ENCODE results near the gene IRS1. TPM values are rescaled to one million over a fixed set of nuclear protein-coding genes. Genes with fewer than 3 reads are reported as not detected.

Gene IRS1
- total and polyA plus RNA-seq, 12 donors, result 2.2 to 20.2 (median 14.5) TPM

DNA sequence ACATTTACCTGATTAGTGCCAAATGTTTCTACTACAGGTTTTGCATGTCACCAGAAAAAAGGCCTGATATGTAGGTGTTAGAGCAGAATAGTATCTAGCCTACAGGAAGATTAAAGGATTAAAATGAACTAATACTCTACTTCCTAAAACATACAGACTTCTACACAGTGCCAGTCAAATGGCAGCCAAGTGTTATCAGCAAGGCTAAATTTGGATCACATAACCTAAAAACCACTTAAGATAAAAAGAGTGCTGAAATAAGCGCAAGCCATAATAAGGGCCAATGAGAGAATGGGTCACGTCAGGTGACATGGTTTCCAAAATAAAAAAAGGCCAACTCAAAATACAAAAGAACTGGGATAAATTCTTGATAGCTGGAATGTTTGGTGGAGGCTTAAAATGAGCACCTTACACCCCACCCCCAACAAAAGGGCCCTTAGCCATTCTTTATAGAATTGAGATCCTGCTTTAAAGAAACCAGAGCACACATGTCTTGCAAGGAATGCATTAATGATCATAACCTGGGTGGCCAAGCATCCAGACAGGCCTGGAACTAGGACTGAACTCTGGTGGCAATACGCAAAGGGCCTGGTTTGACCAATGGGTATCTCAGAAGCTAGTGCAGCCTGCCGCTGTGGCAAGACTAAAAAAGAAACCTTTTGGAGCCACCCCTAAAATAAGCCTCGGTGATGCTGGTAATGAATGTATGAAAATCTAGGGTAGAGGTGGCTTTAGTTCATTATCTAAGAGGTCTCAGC, 32.4 kb downstream of the IRS1 start:
- peak overlapping the region; percentile 37 to 87 (median 74) for H3K27ac ChIP-seq
- TF ChIP-seq, protein P1, sequence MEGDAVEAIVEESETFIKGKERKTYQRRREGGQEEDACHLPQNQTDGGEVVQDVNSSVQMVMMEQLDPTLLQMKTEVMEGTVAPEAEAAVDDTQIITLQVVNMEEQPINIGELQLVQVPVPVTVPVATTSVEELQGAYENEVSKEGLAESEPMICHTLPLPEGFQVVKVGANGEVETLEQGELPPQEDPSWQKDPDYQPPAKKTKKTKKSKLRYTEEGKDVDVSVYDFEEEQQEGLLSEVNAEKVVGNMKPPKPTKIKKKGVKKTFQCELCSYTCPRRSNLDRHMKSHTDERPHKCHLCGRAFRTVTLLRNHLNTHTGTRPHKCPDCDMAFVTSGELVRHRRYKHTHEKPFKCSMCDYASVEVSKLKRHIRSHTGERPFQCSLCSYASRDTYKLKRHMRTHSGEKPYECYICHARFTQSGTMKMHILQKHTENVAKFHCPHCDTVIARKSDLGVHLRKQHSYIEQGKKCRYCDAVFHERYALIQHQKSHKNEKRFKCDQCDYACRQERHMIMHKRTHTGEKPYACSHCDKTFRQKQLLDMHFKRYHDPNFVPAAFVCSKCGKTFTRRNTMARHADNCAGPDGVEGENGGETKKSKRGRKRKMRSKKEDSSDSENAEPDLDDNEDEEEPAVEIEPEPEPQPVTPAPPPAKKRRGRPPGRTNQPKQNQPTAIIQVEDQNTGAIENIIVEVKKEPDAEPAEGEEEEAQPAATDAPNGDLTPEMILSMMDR (IDR thresholded peaks at IDR 0.05), result no peak
- peaks cover 0 to 80% (median 36%) of the 10 kb centered on the region in 9 donors for H3K4me1 ChIP-seq
- H3K27me3 ChIP-seq, result no peaks in the 10 kb centered on the region
- no peak overlapping the region for H3K4me3 ChIP-seq
- peak in 1 of 2 donors; percentile 38 for DNase-seq
- WGBS, 2 donors, result 44 to 61% methylated on average over 5 of the region's 5 CpGs
- intact Hi-C loops (cut with DNase I), result no loop called here
- peaks cover 0 to 8% (median 0%) of the 10 kb centered on the region in 11 donors for H3K9me3 ChIP-seq
- H3K36me3 ChIP-seq, result peaks cover 0 to 8% (median 0%) of the 10 kb centered on the region in 9 donors
- ATAC-seq, result peak; percentile 72 to 94 (median 87)

DNA sequence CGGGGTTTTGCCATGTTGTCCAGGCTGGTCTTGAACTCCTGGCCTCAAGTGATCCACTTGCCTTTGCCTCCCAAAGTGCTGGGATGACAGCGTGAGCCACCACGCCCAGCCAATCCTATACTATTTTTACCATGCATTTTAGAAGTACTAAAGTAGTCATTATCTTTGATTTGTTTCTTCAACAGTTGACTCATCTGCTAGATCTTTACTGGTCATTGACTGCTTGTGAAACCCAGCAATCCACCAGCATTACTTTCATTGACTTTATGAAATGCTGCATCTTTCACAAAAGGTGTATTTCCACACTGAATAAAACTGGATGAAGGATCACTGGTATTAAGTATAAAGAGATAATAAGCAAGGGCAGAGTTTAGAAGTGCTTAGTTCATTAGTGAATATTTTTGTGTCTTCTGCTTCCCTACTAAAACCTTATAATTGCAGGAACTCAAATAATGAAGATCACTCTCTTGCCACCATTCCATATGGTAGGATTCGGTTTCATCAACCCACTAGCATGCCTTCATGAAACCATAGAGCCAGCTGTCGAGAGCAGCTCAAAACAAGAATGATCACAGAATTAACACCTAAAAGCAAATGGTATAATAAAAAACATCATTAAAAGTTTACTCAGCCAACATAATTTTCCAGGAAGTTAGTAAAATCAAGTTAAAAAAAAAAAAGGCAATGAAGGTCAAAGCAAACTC, 33.1 kb downstream of the IRS1 start:
- peaks cover 0 to 10% (median 0%) of the 10 kb centered on the region in 11 donors for H3K9me3 ChIP-seq
- peaks cover 0 to 8% (median 0%) of the 10 kb centered on the region in 9 donors for H3K36me3 ChIP-seq
- ATAC-seq, result no peak
- intact Hi-C loops (cut with DNase I), result no loop called here
- no peak for DNase-seq
- no peak overlapping the region for H3K4me3 ChIP-seq
- WGBS, 2 donors, result 86 to 88% methylated on average over 5 of the region's 5 CpGs
- peak overlapping the region in 9 of 10 donors; percentile 1 to 87 (median 75) for H3K27ac ChIP-seq
- TF ChIP-seq, protein P1 (IDR thresholded peaks at IDR 0.05), result no peak
- H3K4me1 ChIP-seq, result peaks cover 0 to 79% (median 32%) of the 10 kb centered on the region in 9 donors
- no peaks in the 10 kb centered on the region for H3K27me3 ChIP-seq

DNA sequence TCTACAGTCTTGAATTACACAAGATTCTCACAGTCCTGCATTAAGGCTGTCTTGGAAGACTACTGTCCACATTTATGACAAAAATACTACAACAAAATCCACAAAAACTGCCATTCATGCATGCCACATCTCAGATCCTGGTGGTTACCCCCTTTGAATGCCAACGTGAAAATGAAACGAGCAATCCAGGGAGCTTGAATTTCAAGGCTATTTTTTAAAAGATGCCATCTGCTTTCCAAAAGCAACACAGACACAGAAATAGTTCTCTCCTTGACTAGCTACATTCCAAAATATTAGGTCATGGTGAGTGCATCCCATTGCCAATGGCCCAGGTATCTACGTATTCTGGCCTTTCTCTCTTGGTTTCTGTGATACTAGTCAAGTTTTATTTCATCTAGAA, 36.3 kb downstream of the IRS1 start:
- Histone ChIP-seq H3K4me3 (no peak overlapping the region), H3K36me3 (peaks cover 0 to 8% (median 0%) of the 10 kb centered on the region in 9 donors), H3K4me1 (peaks cover 9 to 89% (median 61%) of the 10 kb centered on the region in 9 donors), H3K27ac (peak overlapping the region in 5 of 10 donors; percentile 23 to 77 (median 40)), H3K27me3 (no peaks in the 10 kb centered on the region), H3K9me3 (peaks cover 0 to 11% (median 0%) of the 10 kb centered on the region in 11 donors)
- TF ChIP-seq, protein P1 (IDR thresholded peaks at IDR 0.05), result no peak
- WGBS, 2 donors, result 41 to 49% methylated on average over 3 of the region's 3 CpGs
- DNase-seq, result no peak
- ATAC-seq, result no peak
- intact Hi-C loops (cut with DNase I), result no loop called here

DNA sequence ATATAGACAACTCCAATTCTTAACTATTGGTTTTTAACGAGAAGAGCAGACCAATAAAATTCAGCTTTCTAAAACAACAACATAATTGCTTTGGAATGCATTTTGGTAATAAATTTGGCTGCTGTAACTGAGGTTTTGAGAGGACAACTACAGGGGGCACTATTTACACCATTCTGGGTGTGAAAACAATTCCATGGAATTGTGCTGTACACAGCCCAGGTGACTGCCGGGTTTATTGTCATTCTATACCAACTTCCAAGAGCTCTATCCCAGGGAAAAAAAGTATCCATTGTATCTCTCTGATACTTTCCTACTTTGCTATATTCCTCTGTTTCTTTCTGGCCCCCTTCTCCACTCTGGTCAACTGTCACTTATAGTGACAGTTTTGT, 38.4 kb downstream of the IRS1 start:
- H3K27ac ChIP-seq, result peak overlapping the region; percentile 6 to 84 (median 74)
- intact Hi-C loops (cut with DNase I), result no loop called here
- no peaks in the 10 kb centered on the region for H3K27me3 ChIP-seq
- DNase-seq, result no peak
- 54 to 68% methylated on average over 2 of the region's 2 CpGs for WGBS, 2 donors
- H3K4me3 ChIP-seq, result no peak overlapping the region
- peaks cover 0 to 11% (median 0%) of the 10 kb centered on the region in 11 donors for H3K9me3 ChIP-seq
- peaks cover 9 to 79% (median 45%) of the 10 kb centered on the region in 9 donors for H3K4me1 ChIP-seq
- no peak for ATAC-seq
- TF ChIP-seq, protein P1 (IDR thresholded peaks at IDR 0.05), result no peak
- peaks cover 0 to 8% (median 0%) of the 10 kb centered on the region in 9 donors for H3K36me3 ChIP-seq
